Measurements from ENCODE around the gene PTPRK.

The PTPRK gene

GRCh38 chr6:128230267-128230989 lies 290.0 kb downstream of the PTPRK start:
- Histone ChIP-seq H3K27me3 (ENCODE audit: control insufficient read depth in 5 of 5, insufficient read depth in 4 of 5, low read length in 5 of 5) (no peaks in the 10 kb centered on the region), H3K36me3 (ENCODE audit: control insufficient read depth in 5 of 5, insufficient read depth in 5 of 5, low read length in 5 of 5) (no peaks in the 10 kb centered on the region), H3K27ac (ENCODE audit: low read depth, low read length) (no peak overlapping the region), H3K9ac (ENCODE audit: low read length in 5 of 5) (no peak overlapping the region), H3K9me3 (ENCODE audit: control insufficient read depth in 5 of 5, low read length in 5 of 5) (no peaks in the 10 kb centered on the region), H3K4me1 (ENCODE audit: control insufficient read depth in 5 of 5, insufficient read depth in 5 of 5, low read length in 5 of 5) (no peaks in the 10 kb centered on the region), H3K4me3 (ENCODE audit: low read depth in 1 of 5, low read length in 5 of 5) (no peak overlapping the region)

DNA sequence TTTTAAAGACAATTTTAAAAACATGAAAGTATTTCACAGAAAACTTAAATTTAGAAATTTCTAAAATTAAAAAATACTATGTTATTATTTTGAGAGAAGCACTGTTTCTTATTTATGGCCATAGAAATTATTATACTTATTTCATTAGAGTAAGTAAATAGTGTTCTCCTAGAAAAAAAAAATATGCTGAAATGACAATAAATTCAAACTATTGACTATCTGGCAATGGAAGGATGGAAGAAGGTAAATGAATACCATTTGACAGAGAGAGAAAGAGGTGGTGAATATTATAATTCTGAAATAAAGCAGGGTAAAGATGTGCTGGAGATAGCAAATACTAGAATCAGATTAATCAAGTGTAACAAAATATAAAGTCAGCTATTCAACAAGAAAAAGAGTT lies 294.8 kb downstream of the PTPRK start:
- Histone ChIP-seq H3K4me1 (ENCODE audit: control insufficient read depth in 5 of 5, insufficient read depth in 5 of 5, low read length in 5 of 5) (no peaks in the 10 kb centered on the region), H3K4me3 (ENCODE audit: low read depth in 1 of 5, low read length in 5 of 5) (no peak overlapping the region), H3K27me3 (ENCODE audit: control insufficient read depth in 5 of 5, insufficient read depth in 4 of 5, low read length in 5 of 5) (no peaks in the 10 kb centered on the region), H3K9me3 (ENCODE audit: control insufficient read depth in 5 of 5, low read length in 5 of 5) (no peaks in the 10 kb centered on the region), H3K9ac (ENCODE audit: low read length in 5 of 5) (no peak overlapping the region), H3K27ac (ENCODE audit: low read depth, low read length) (no peak overlapping the region), H3K36me3 (ENCODE audit: control insufficient read depth in 5 of 5, insufficient read depth in 5 of 5, low read length in 5 of 5) (no peaks in the 10 kb centered on the region)

- Histone ChIP-seq H3K36me3 (ENCODE audit: control insufficient read depth in 5 of 5, insufficient read depth in 5 of 5, low read length in 5 of 5) (no peaks in the 10 kb centered on the region), H3K27me3 (ENCODE audit: control insufficient read depth in 5 of 5, insufficient read depth in 4 of 5, low read length in 5 of 5) (no peaks in the 10 kb centered on the region), H3K4me3 (ENCODE audit: low read depth in 1 of 5, low read length in 5 of 5) (no peak overlapping the region), H3K27ac (ENCODE audit: low read depth, low read length) (no peak overlapping the region), H3K9me3 (ENCODE audit: control insufficient read depth in 5 of 5, low read length in 5 of 5) (no peaks in the 10 kb centered on the region), H3K9ac (ENCODE audit: low read length in 5 of 5) (no peak overlapping the region), H3K4me1 (ENCODE audit: control insufficient read depth in 5 of 5, insufficient read depth in 5 of 5, low read length in 5 of 5) (no peaks in the 10 kb centered on the region)
These were observed 303.5 kb downstream of the PTPRK start for GRCh38 chr6:128216917-128217316.

DNA sequence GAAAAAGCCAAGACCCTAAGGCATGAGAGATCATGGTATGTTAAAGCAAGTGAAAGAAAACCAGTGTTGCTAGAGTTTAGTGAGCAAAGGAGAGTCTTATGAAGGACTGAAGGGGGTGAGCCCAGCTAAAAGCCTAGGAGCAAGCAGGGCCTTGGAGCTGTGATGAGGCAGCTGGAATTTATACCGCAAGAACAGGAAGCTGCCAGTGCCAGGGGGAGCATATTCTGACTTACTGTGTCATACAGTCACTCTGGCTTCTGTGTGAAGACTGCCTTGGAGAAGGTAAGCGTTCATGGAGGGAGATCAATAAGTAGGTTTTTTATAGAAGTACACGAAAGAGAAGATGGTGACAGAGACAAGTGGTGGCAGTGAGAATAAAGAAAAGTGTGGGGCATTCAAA lies 310.6 kb downstream of the PTPRK start:
- H3K27ac ChIP-seq (ENCODE audit: low read depth, low read length) = no peak overlapping the region
- no peaks in the 10 kb centered on the region for H3K36me3 ChIP-seq (ENCODE audit: control insufficient read depth in 5 of 5, insufficient read depth in 5 of 5, low read length in 5 of 5)
- no peaks in the 10 kb centered on the region for H3K9me3 ChIP-seq (ENCODE audit: control insufficient read depth in 5 of 5, low read length in 5 of 5)
- H3K4me3 ChIP-seq (ENCODE audit: low read depth in 1 of 5, low read length in 5 of 5) = no peak overlapping the region
- no peak overlapping the region for H3K9ac ChIP-seq (ENCODE audit: low read length in 5 of 5)
- no peaks in the 10 kb centered on the region for H3K27me3 ChIP-seq (ENCODE audit: control insufficient read depth in 5 of 5, insufficient read depth in 4 of 5, low read length in 5 of 5)
- peaks cover 0 to 7% (median 6%) of the 10 kb centered on the region in 5 donors for H3K4me1 ChIP-seq (ENCODE audit: control insufficient read depth in 5 of 5, insufficient read depth in 5 of 5, low read length in 5 of 5)

- no peak overlapping the region for H3K4me3 ChIP-seq (ENCODE audit: low read depth in 1 of 5, low read length in 5 of 5)
- peaks cover 0 to 12% (median 6%) of the 10 kb centered on the region in 5 donors for H3K4me1 ChIP-seq (ENCODE audit: control insufficient read depth in 5 of 5, insufficient read depth in 5 of 5, low read length in 5 of 5)
- H3K27me3 ChIP-seq (ENCODE audit: control insufficient read depth in 5 of 5, insufficient read depth in 4 of 5, low read length in 5 of 5) = no peaks in the 10 kb centered on the region
- H3K9me3 ChIP-seq (ENCODE audit: control insufficient read depth in 5 of 5, low read length in 5 of 5) = no peaks in the 10 kb centered on the region
- H3K27ac ChIP-seq (ENCODE audit: low read depth, low read length) = no peak overlapping the region
- H3K9ac ChIP-seq (ENCODE audit: low read length in 5 of 5) = no peak overlapping the region
- no peaks in the 10 kb centered on the region for H3K36me3 ChIP-seq (ENCODE audit: control insufficient read depth in 5 of 5, insufficient read depth in 5 of 5, low read length in 5 of 5)
These were observed 311.4 kb downstream of the PTPRK start for GRCh38 chr6:128208851-128209580.

DNA sequence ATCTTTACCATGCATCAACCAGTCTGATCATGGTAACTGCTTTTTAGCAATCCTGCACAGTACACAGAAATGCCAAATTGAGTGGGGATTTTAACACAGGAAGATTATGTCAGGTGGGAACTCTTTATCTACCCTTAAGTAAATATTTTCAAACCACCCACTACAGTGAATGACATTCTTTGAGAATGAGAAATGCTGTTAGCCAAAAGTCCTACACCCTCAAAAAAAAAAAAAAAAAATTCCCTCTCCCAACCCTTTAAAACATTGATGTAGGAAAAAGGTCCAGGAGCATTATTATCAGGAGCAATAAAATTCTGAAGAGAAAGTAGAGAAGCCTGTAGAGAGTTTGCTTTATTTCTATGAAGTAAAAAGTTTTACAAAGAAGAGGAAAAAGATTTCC lies 312.3 kb downstream of the PTPRK start:
- H3K9ac ChIP-seq (ENCODE audit: low read length in 5 of 5) = no peak overlapping the region
- no peaks in the 10 kb centered on the region for H3K27me3 ChIP-seq (ENCODE audit: control insufficient read depth in 5 of 5, insufficient read depth in 4 of 5, low read length in 5 of 5)
- H3K27ac ChIP-seq (ENCODE audit: low read depth, low read length) = no peak overlapping the region
- H3K9me3 ChIP-seq (ENCODE audit: control insufficient read depth in 5 of 5, low read length in 5 of 5) = no peaks in the 10 kb centered on the region
- no peak overlapping the region for H3K4me3 ChIP-seq (ENCODE audit: low read depth in 1 of 5, low read length in 5 of 5)
- peaks cover 0 to 12% (median 6%) of the 10 kb centered on the region in 5 donors for H3K4me1 ChIP-seq (ENCODE audit: control insufficient read depth in 5 of 5, insufficient read depth in 5 of 5, low read length in 5 of 5)
- no peaks in the 10 kb centered on the region for H3K36me3 ChIP-seq (ENCODE audit: control insufficient read depth in 5 of 5, insufficient read depth in 5 of 5, low read length in 5 of 5)

- no peaks in the 10 kb centered on the region for H3K9me3 ChIP-seq (ENCODE audit: control insufficient read depth in 5 of 5, low read length in 5 of 5)
- peaks cover 0 to 12% (median 6%) of the 10 kb centered on the region in 5 donors for H3K4me1 ChIP-seq (ENCODE audit: control insufficient read depth in 5 of 5, insufficient read depth in 5 of 5, low read length in 5 of 5)
- no peak overlapping the region for H3K4me3 ChIP-seq (ENCODE audit: low read depth in 1 of 5, low read length in 5 of 5)
- H3K27ac ChIP-seq (ENCODE audit: low read depth, low read length) = no peak overlapping the region
- H3K9ac ChIP-seq (ENCODE audit: low read length in 5 of 5) = no peak overlapping the region
- H3K36me3 ChIP-seq (ENCODE audit: control insufficient read depth in 5 of 5, insufficient read depth in 5 of 5, low read length in 5 of 5) = no peaks in the 10 kb centered on the region
- H3K27me3 ChIP-seq (ENCODE audit: control insufficient read depth in 5 of 5, insufficient read depth in 4 of 5, low read length in 5 of 5) = no peaks in the 10 kb centered on the region
These were observed 313.6 kb downstream of the PTPRK start for GRCh38 chr6:128206610-128207426.

- H3K27me3 ChIP-seq (ENCODE audit: control insufficient read depth in 5 of 5, insufficient read depth in 4 of 5, low read length in 5 of 5) = no peaks in the 10 kb centered on the region
- no peak overlapping the region for H3K27ac ChIP-seq (ENCODE audit: low read depth, low read length)
- H3K4me1 ChIP-seq (ENCODE audit: control insufficient read depth in 5 of 5, insufficient read depth in 5 of 5, low read length in 5 of 5) = peaks cover 0 to 12% (median 4%) of the 10 kb centered on the region in 5 donors
- no peaks in the 10 kb centered on the region for H3K36me3 ChIP-seq (ENCODE audit: control insufficient read depth in 5 of 5, insufficient read depth in 5 of 5, low read length in 5 of 5)
- no peaks in the 10 kb centered on the region for H3K9me3 ChIP-seq (ENCODE audit: control insufficient read depth in 5 of 5, low read length in 5 of 5)
- H3K9ac ChIP-seq (ENCODE audit: low read length in 5 of 5) = no peak overlapping the region
- no peak overlapping the region for H3K4me3 ChIP-seq (ENCODE audit: low read depth in 1 of 5, low read length in 5 of 5)
These were observed 315.8 kb downstream of the PTPRK start for GRCh38 chr6:128204616-128205015.

GRCh38 chr6:128202169-128202765 lies 318.1 kb downstream of the PTPRK start:
- H3K27ac ChIP-seq (ENCODE audit: low read depth, low read length) = no peak overlapping the region
- H3K4me1 ChIP-seq (ENCODE audit: control insufficient read depth in 5 of 5, insufficient read depth in 5 of 5, low read length in 5 of 5) = peaks cover 0 to 12% (median 4%) of the 10 kb centered on the region in 5 donors
- no peak overlapping the region for H3K4me3 ChIP-seq (ENCODE audit: low read depth in 1 of 5, low read length in 5 of 5)
- H3K9ac ChIP-seq (ENCODE audit: low read length in 5 of 5) = no peak overlapping the region
- no peaks in the 10 kb centered on the region for H3K36me3 ChIP-seq (ENCODE audit: control insufficient read depth in 5 of 5, insufficient read depth in 5 of 5, low read length in 5 of 5)
- no peaks in the 10 kb centered on the region for H3K9me3 ChIP-seq (ENCODE audit: control insufficient read depth in 5 of 5, low read length in 5 of 5)
- no peaks in the 10 kb centered on the region for H3K27me3 ChIP-seq (ENCODE audit: control insufficient read depth in 5 of 5, insufficient read depth in 4 of 5, low read length in 5 of 5)

All from subcutaneous abdominal adipose tissue (tissue), 5 donors.